ENCODE results near the gene RABGGTA. TPM values are rescaled to one million over a fixed set of nuclear protein-coding genes. Genes with fewer than 3 reads are reported as not detected.

The RABGGTA gene
- total RNA-seq, 2 experiments from 2014 or later = 42.1 to 48.8 TPM

- DNase-seq (peak; percentile 66), ATAC-seq (ENCODE audit: low read depth) (peak; percentile 55)
- H3K4me1 Mint-ChIP-seq = peaks cover 44% of the 10 kb centered on the region
- no peaks in the 10 kb centered on the region for H3K27me3 Mint-ChIP-seq
- H3K27ac Mint-ChIP-seq = peak overlapping the region; percentile 94
- H3K4me3 Mint-ChIP-seq = peak overlapping the region; percentile 65
- no peaks in the 10 kb centered on the region for H3K9me3 Mint-ChIP-seq
- H3K36me3 Mint-ChIP-seq = peaks cover 29% of the 10 kb centered on the region
- POLR2A ChIA-PET = interaction anchor here (1.0 to 6.6 kb wide), 11 partner anchors 11 to 161 kb away, joined by 3 to 76 read pairs (median 7); partner anchors contain the start of genes CHMP4A, CIDEB, LTB4R and LTB4R2
Measured at GRCh38 chr14:24296341-24297157, 25.2 kb upstream of the RABGGTA start.

- POLR2A ChIA-PET = interaction anchor here (1.0 to 6.9 kb wide), 2 partner anchors 14 to 51 kb away, joined by 3 to 58 read pairs; partner anchors contain the start of gene TINF2
- ATAC-seq (ENCODE audit: low read depth) (no peak), DNase-seq (no peak)
- Mint-ChIP-seq H3K36me3 (peaks cover 43% of the 10 kb centered on the region), H3K27ac (no peak overlapping the region), H3K4me1 (peaks cover 46% of the 10 kb centered on the region), H3K4me3 (no peak overlapping the region), H3K27me3 (peaks cover 3% of the 10 kb centered on the region), H3K9me3 (no peaks in the 10 kb centered on the region)
Measured at GRCh38 chr14:24293525-24293924, 22.1 kb upstream of the RABGGTA start.

GRCh38 chr14:24292118-24292807, 20.9 kb upstream of the RABGGTA start:
- H3K9me3 Mint-ChIP-seq = no peaks in the 10 kb centered on the region
- H3K4me1 Mint-ChIP-seq = peaks cover 48% of the 10 kb centered on the region
- H3K27me3 Mint-ChIP-seq = peaks cover 9% of the 10 kb centered on the region
- H3K36me3 Mint-ChIP-seq = peaks cover 44% of the 10 kb centered on the region
- H3K27ac Mint-ChIP-seq = no peak overlapping the region
- no peak for ATAC-seq (ENCODE audit: low read depth)
- H3K4me3 Mint-ChIP-seq = no peak overlapping the region
- POLR2A ChIA-PET = interaction anchor here (0.5 to 6.9 kb wide), 6 partner anchors 13 to 80 kb away, joined by 3 to 58 read pairs (median 4); partner anchors contain the start of genes CHMP4A, RABGGTA and TINF2
- DNase-seq = no peak

- peaks cover 14% of the 10 kb centered on the region for H3K27me3 Mint-ChIP-seq
- peaks cover 41% of the 10 kb centered on the region for H3K4me1 Mint-ChIP-seq
- H3K27ac Mint-ChIP-seq = no peak overlapping the region
- no peak for DNase-seq
- POLR2A ChIA-PET = interaction anchor here (0.6 to 6.9 kb wide), 4 partner anchors 12 to 49 kb away, joined by 3 to 58 read pairs (median 12); partner anchors contain the start of genes RABGGTA and TINF2
- no peaks in the 10 kb centered on the region for H3K9me3 Mint-ChIP-seq
- H3K36me3 Mint-ChIP-seq = peaks cover 42% of the 10 kb centered on the region
- no peak for ATAC-seq (ENCODE audit: low read depth)
- no peak overlapping the region for H3K4me3 Mint-ChIP-seq
Measured at GRCh38 chr14:24291446-24292117, 20.2 kb upstream of the RABGGTA start.

- no peak overlapping the region for H3K4me3 Mint-ChIP-seq
- no peaks in the 10 kb centered on the region for H3K9me3 Mint-ChIP-seq
- H3K4me1 Mint-ChIP-seq = peaks cover 33% of the 10 kb centered on the region
- ATAC-seq (ENCODE audit: low read depth) (no peak), DNase-seq (no peak)
- H3K27me3 Mint-ChIP-seq = peaks cover 18% of the 10 kb centered on the region
- POLR2A ChIA-PET = interaction anchor here (0.5 to 6.9 kb wide), 8 partner anchors 9 to 193 kb away, joined by 3 to 58 read pairs (median 10); partner anchors contain the start of genes CBLN3, DHRS1, KHNYN and NOP9
- H3K27ac Mint-ChIP-seq = no peak overlapping the region
- peaks cover 37% of the 10 kb centered on the region for H3K36me3 Mint-ChIP-seq
Measured at GRCh38 chr14:24290746-24291145, 19.3 kb upstream of the RABGGTA start.

- H3K9me3 Mint-ChIP-seq = no peaks in the 10 kb centered on the region
- peak overlapping the region; percentile 41 for H3K4me3 Mint-ChIP-seq
- POLR2A ChIA-PET = interaction anchor here (0.9 to 6.9 kb wide), 9 partner anchors 10 to 140 kb away, joined by 3 to 58 read pairs (median 13); partner anchors contain the start of genes CBLN3, DHRS1, KHNYN and NOP9
- H3K36me3 Mint-ChIP-seq = peaks cover 32% of the 10 kb centered on the region
- ATAC-seq (ENCODE audit: low read depth) = peak; percentile 97
- no peak overlapping the region for H3K27ac Mint-ChIP-seq
- H3K27me3 Mint-ChIP-seq = peaks cover 18% of the 10 kb centered on the region
- DNase-seq = peak; percentile 67
- H3K4me1 Mint-ChIP-seq = peaks cover 32% of the 10 kb centered on the region
Measured at GRCh38 chr14:24289649-24290280, 18.4 kb upstream of the RABGGTA start.

GRCh38 chr14:24286996-24287395, 15.6 kb upstream of the RABGGTA start:
- DNase-seq = no peak
- no peak overlapping the region for H3K4me3 Mint-ChIP-seq
- POLR2A ChIA-PET = no interaction called here

GRCh38 chr14:24285351-24285750, 14.0 kb upstream of the RABGGTA start:
- peaks cover 21% of the 10 kb centered on the region for H3K27me3 Mint-ChIP-seq
- H3K4me3 Mint-ChIP-seq = no peak overlapping the region
- ATAC-seq (ENCODE audit: low read depth) (no peak), DNase-seq (no peak)
- peaks cover 20% of the 10 kb centered on the region for H3K4me1 Mint-ChIP-seq
- H3K36me3 Mint-ChIP-seq = peaks cover 7% of the 10 kb centered on the region
- POLR2A ChIA-PET = interaction anchor here (0.7 kb wide), 1 partner anchor 121 kb away, joined by 3 read pairs; no protein-coding TSS in a partner anchor
- H3K27ac Mint-ChIP-seq = no peak overlapping the region
- no peaks in the 10 kb centered on the region for H3K9me3 Mint-ChIP-seq

More at GRCh38 chr14:24286996-24287395, 15.6 kb upstream of the RABGGTA start:
- Mint-ChIP-seq H3K9me3 (no peaks in the 10 kb centered on the region), H3K27me3 (peaks cover 20% of the 10 kb centered on the region), H3K36me3 (peaks cover 22% of the 10 kb centered on the region), H3K4me1 (peaks cover 29% of the 10 kb centered on the region), H3K27ac (no peak overlapping the region)
- no peak for ATAC-seq (ENCODE audit: low read depth)

- Mint-ChIP-seq H3K27ac (no peak overlapping the region), H3K9me3 (no peaks in the 10 kb centered on the region), H3K4me3 (no peak overlapping the region), H3K4me1 (peaks cover 15% of the 10 kb centered on the region), H3K36me3 (peaks cover 4% of the 10 kb centered on the region), H3K27me3 (peaks cover 21% of the 10 kb centered on the region)
- ATAC-seq (ENCODE audit: low read depth) = no peak
- POLR2A ChIA-PET = interaction anchor here (0.6 kb wide), 1 partner anchor 10 kb away, joined by 4 read pairs; no protein-coding TSS in a partner anchor
- DNase-seq = no peak
Measured at GRCh38 chr14:24284501-24285035, 13.2 kb upstream of the RABGGTA start.

- Mint-ChIP-seq H3K9me3 (no peaks in the 10 kb centered on the region), H3K27ac (peak overlapping the region; percentile 18), H3K36me3 (peaks cover 4% of the 10 kb centered on the region), H3K27me3 (peaks cover 22% of the 10 kb centered on the region), H3K4me1 (peaks cover 16% of the 10 kb centered on the region), H3K4me3 (no peak overlapping the region)
- DNase-seq = no peak
- POLR2A ChIA-PET = interaction anchor here (0.7 kb wide), 1 partner anchor 16 kb away, joined by 3 read pairs; the partner anchor contains the start of genes DHRS1 and NOP9
- no peak for ATAC-seq (ENCODE audit: low read depth)
Measured at GRCh38 chr14:24283796-24284460, 12.5 kb upstream of the RABGGTA start.

GRCh38 chr14:24282736-24283135, 11.3 kb upstream of the RABGGTA start:
- Mint-ChIP-seq H3K4me3 (no peak overlapping the region), H3K27me3 (peaks cover 19% of the 10 kb centered on the region), H3K9me3 (no peaks in the 10 kb centered on the region), H3K4me1 (peaks cover 19% of the 10 kb centered on the region), H3K27ac (no peak overlapping the region), H3K36me3 (peaks cover 6% of the 10 kb centered on the region)
- POLR2A ChIA-PET = interaction anchor here (0.9 kb wide), 1 partner anchor 169 kb away, joined by 4 read pairs; the partner anchor contains the start of gene DCAF11
- ATAC-seq (ENCODE audit: low read depth) (no peak), DNase-seq (no peak)
